Measurements from ENCODE around the gene ARHGEF3.
"Not testable (repeated sequence)": the region's sequence is repeated elsewhere in the genome, so short reads cannot be mapped to it uniquely, and the experiment has no call there.

The ARHGEF3 gene

GRCh38 chr3:56780936-56781335 lies 20.8 kb downstream of the ARHGEF3 start:
- no peak for DNase-seq
- in situ Hi-C loops (cut with HindIII; ENCODE audit: low pct_ligation_motif_present, low pct_unique_long_range_greater_than_20kb, low sequenced_read_pairs): no loop called here

DNA sequence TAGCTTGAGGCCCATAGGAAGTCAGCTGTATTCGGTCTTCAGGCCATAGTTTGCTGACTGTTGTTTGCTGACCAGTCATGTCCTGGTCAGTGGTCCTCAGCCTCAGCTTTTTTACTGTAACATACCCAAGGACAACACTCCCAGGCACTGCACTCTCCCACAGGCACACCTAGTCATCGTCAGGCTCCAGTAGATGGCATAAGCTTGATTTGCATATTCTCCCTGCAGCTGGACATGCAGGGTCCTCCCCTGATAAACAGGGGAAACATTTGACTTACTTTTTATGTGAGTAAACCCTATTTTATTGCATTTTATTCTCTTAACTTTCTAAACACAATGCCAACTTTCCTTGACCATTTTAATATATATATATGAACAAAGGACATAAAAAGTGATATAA lies 22.9 kb downstream of the ARHGEF3 start:
- DNase-seq: no peak
- in situ Hi-C loops (cut with HindIII; ENCODE audit: low pct_ligation_motif_present, low pct_unique_long_range_greater_than_20kb, low sequenced_read_pairs): no loop called here

- in situ Hi-C loops (cut with HindIII; ENCODE audit: low pct_ligation_motif_present, low pct_unique_long_range_greater_than_20kb, low sequenced_read_pairs): no loop called here
- no peak for DNase-seq
Observed at GRCh38 chr3:56776556-56776950, 25.2 kb downstream of the ARHGEF3 start.

DNA sequence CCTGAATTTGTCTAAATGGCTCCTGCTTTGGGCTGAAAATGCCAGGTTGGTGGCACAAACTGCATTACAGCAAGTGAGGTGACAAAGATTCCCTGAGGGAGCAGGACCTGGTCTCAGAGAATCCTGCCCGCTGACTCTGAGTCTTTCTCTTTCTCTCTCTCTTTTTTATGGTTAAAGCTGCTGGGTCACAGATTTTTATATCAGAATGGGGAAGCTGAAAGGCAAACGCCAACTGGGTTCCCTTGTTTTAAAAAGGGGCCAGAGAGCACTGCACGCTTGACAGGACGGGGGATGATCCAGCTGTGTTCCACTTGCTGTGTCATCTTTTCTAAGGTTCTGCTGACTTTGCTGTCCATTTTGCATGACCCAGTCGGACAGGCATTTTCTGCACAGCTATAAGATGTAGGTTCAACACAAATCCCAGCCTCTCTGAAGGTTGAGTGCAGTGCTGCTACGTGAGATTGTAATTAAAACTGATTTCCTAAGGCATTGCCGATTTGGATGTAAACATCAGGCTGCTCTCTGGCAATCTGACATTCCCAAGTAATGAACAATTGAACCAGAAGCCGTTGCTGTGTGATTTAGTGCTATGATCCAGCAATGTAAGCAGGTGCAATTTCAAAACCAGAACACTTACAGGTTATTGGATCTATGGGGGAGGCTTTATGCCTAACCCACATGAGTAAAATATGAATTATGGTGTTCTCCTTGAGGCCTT lies 25.8 kb downstream of the ARHGEF3 start:
- in situ Hi-C loops (cut with HindIII; ENCODE audit: low pct_ligation_motif_present, low pct_unique_long_range_greater_than_20kb, low sequenced_read_pairs): no loop called here
- DNase-seq: no peak

DNA sequence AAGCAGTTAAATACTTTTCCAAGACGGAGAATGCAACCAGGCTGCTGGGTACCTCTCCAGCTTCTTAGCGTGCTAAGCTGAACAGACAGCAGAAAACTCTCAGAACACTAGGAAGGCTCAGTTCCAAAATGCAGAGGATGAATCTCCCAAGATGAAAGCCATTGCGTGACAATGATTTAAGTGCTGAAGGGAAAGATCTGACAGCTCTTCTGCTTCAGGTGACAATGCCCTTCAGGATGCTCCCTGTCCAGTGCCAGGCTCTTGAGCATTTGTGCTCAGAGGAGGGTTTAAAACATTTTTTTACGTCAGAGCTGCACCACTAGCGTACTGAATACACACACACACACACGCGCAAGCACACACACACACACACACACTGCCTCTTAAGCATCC lies 26.3 kb downstream of the ARHGEF3 start:
- in situ Hi-C loops (cut with HindIII; ENCODE audit: low pct_ligation_motif_present, low pct_unique_long_range_greater_than_20kb, low sequenced_read_pairs): no loop called here
- DNase-seq: no peak

DNA sequence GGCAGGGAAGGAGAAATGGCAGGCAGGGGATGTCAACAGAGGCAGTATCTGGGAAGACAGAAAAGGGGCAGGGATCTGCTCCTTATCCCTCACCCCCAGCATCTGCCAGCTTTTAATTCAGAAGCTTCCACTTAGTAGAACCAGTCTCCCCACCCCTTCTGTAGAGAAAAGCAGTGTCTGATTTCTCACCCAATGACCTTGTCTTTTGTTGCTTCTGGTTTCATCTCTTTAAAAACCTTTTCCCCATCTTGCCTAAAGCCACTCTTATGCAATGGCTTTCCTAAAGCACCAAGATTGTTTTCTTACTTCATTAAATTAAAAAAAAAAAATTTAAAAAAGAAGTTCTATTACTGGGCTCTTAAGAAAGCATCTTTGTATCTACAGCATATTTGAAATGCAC lies 27.8 kb downstream of the ARHGEF3 start:
- DNase-seq: no peak
- in situ Hi-C loops (cut with HindIII; ENCODE audit: low pct_ligation_motif_present, low pct_unique_long_range_greater_than_20kb, low sequenced_read_pairs): no loop called here

DNA sequence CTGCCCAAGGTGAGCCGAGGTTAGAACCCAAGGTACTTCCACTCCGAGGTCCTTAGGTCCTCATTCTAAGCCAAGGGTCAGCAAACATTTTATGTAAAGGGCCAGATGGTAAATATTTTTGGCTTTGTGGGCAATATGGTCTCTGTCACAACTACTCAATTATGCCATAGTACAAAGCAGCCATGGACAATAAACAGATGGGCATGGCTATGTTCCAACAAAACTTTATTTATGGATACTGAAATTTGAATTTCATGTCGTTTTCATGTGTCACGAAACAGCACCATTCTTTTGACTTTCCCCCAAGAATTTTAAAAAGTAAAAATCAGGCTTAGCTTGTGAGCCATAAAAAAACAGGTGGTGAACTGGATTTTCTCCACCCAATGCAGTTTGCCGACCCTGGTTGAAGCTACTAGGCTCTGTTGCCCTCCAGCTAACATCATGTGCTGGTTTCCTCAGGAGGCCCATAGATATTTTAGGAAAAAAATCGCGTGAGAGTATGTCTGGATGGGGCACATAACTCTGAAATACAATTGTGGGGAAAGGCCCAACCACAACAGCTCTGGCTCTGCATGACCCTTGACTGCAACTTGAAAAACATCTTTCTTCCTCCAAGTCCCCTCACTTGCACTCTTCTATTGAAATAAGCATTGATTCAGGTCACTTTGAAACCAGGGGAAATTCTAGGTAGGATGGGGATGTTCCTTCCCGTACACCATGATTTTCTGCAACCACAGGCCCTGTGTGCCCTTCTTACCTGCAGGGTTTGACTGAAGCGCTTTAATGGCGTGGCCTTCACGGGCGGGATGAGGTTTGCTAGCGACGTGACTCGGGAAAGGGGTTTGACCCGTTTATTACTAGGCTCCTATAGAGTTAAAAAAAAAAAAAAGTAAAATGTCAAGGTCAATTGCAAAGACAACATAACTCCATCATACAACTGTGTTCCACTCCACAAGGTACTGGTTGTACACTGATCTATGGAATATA lies 28.5 kb downstream of the ARHGEF3 start:
- no peak for DNase-seq
- in situ Hi-C loops (cut with HindIII; ENCODE audit: low pct_ligation_motif_present, low pct_unique_long_range_greater_than_20kb, low sequenced_read_pairs): no loop called here

DNA sequence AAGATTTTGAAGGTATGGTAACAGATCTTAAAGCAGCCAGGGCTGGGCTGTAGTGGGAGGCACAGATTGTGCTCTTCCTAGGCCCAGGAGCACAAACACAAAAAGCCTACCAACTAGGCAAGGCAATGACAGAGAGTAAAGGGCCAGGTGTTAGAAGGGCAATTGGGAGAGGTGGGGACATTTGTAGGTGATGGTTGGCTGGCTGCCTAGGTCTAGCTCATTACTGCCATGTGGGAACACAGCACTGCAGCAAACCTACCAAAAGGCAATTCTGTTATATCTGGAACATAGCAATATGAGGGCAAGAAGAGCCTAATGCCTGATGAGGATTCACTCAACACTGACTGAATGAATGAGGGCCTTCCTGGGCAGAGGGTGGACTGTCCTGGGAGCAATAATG lies 30.4 kb downstream of the ARHGEF3 start:
- in situ Hi-C loops (cut with HindIII; ENCODE audit: low pct_ligation_motif_present, low pct_unique_long_range_greater_than_20kb, low sequenced_read_pairs): no loop called here
- DNase-seq: no peak

DNA sequence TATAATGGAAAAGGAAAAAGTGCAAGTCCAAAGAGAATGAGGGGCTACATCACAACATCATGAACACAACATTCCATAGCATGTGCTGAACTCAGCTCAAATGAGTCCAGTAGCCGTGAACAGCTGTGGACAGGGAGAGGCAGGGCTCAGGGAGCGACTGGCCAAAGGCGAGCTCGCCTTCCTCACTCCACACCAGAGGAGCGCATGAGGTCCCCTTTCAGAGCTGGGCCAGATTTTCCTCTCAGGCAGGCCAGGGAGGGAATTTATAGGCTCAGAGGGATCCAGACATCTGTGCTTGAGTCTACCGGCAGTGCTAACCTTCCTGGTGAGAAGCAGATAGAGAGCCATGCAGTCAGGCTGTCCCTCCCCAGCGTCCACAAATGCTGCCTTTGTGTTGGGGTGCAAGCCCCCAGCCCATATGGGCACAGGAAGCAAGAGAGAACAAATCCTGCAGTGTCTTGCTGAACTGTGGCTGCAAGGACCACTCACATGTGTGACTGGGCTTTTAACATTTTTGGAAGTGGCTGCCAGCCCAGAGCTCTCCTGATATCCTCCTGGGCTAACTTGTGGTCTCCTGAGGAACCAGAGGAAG lies 32.5 kb downstream of the ARHGEF3 start:
- in situ Hi-C loops (cut with HindIII; ENCODE audit: low pct_ligation_motif_present, low pct_unique_long_range_greater_than_20kb, low sequenced_read_pairs): no loop called here

DNA sequence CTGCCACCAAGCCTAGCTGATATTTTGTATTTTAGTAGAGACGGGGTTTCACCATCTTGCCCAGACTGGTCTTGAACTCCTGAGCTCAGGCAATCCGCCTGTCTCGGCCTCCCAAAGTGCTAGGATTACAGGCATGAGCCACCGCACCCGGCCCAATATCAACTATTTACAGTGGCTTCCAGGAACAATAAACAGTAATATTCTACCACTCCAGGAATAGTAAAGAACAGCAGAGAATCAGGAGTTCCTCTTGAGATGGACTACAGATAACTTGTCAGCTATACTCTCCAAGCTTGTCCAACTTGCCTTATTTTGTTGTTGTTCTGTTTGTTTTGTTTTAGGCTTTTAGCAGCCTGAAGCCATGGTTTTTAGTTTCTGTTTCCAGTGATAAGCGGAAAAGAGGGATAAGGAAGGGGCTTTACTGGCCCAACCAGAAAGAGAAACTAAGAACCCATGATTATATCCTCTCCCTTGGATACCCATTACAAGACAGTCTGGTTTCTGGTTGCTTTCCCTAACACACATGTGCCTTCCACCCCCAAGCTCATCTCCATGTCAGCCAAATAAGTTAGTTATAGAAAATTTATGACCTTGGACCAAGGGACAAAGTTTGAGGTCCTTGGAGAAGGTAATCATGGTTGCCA lies 36.7 kb downstream of the ARHGEF3 start:
- in situ Hi-C loops (cut with HindIII; ENCODE audit: low pct_ligation_motif_present, low pct_unique_long_range_greater_than_20kb, low sequenced_read_pairs): no loop called here
- no peak for DNase-seq

More for the DNA sequence above, 32.5 kb downstream of the ARHGEF3 start:
- no peak for DNase-seq

DNA sequence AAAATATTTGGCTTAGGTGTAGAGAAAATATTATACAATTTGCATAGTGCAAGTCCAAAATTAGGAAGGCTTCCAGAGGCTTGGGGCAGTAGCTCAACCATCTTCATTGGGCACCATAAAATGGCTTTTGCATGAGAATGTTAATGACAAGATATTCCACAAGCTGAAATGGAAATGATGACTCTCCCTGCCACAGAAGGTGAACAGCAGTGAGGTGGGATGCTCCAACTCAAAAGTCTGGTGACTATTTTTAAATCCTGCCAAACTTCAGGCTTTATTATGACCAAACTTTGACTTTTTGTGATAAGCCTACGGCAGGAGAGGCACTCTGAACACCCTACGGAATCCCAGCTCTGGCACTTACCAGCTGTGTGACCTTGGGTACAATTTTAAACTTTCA lies 37.6 kb downstream of the ARHGEF3 start:
- in situ Hi-C loops (cut with HindIII; ENCODE audit: low pct_ligation_motif_present, low pct_unique_long_range_greater_than_20kb, low sequenced_read_pairs): no loop called here

GRCh38 chr3:56763233-56763632 lies 38.5 kb downstream of the ARHGEF3 start:
- in situ Hi-C loops (cut with HindIII; ENCODE audit: low pct_ligation_motif_present, low pct_unique_long_range_greater_than_20kb, low sequenced_read_pairs): no loop called here
- no peak for DNase-seq

More for the DNA sequence above, 37.6 kb downstream of the ARHGEF3 start:
- no peak for DNase-seq

DNA sequence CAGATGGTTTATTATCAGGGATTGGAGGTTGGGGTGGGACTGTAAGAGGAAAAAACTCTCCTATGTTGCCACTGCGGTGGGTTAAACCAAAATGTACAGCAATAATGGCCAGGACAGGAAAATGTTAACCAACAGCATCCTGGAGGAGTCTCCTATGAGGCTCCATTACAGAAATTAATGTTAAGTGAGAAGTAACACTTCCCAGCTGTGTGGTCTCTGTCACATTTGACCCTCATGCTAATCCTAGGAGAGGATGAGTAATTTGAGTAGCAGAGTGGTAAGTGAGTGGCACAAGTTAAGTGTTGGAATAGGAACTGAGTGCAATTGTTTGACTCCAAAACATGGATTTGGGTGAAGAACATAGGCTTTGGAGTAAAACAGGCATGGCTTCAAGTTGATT lies 39.0 kb downstream of the ARHGEF3 start:
- in situ Hi-C loops (cut with HindIII; ENCODE audit: low pct_ligation_motif_present, low pct_unique_long_range_greater_than_20kb, low sequenced_read_pairs): no loop called here
- no peak for DNase-seq

- no peak for DNase-seq
- in situ Hi-C loops (cut with HindIII; ENCODE audit: low pct_ligation_motif_present, low pct_unique_long_range_greater_than_20kb, low sequenced_read_pairs): no loop called here
Observed at GRCh38 chr3:56761887-56762651, 39.7 kb downstream of the ARHGEF3 start.

DNA sequence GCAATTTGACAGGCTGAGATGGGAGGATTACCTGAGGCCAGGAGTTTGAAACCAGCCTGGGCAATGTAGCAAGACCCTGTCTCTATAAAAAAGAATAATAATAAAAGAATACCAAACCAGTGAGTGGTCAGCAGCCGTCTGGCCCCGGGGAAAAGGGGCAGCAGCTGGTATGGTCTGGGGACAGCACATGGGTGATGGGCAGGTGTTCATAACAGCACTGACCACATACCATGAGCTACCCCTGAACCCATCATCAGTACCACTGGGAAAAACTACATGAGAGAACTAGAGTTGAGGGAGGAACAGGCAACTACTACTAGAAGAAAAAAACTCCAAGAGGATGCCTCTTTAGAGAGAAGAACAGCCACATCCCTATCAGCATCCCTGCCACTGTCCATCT lies 40.7 kb downstream of the ARHGEF3 start:
- DNase-seq: no peak
- in situ Hi-C loops (cut with HindIII; ENCODE audit: low pct_ligation_motif_present, low pct_unique_long_range_greater_than_20kb, low sequenced_read_pairs): no loop called here

GRCh38 chr3:56759532-56759931 lies 42.2 kb downstream of the ARHGEF3 start:
- in situ Hi-C loops (cut with HindIII; ENCODE audit: low pct_ligation_motif_present, low pct_unique_long_range_greater_than_20kb, low sequenced_read_pairs): no loop called here
- no peak for DNase-seq

DNA sequence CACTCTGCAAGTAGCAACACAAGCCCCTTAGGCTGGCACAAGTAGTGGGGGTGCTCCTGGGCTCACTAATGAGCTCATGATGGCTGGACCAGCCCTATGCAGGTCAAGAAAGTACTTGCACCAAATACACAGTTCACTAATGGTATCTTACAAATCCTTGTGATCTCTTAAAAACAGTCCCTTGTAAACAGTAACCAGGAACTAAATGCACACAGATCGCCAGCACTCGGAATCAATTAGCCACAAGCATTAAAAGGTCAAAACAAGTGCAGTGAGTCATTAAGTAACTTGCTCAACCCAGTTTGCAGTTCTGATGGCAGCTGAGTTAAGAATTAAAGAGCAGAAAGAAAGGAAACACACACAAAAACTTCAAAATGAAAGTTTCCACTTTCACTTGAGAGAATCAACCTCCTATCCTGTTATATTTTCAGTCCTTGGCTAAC lies 43.2 kb downstream of the ARHGEF3 start:
- in situ Hi-C loops (cut with HindIII; ENCODE audit: low pct_ligation_motif_present, low pct_unique_long_range_greater_than_20kb, low sequenced_read_pairs): no loop called here

DNA sequence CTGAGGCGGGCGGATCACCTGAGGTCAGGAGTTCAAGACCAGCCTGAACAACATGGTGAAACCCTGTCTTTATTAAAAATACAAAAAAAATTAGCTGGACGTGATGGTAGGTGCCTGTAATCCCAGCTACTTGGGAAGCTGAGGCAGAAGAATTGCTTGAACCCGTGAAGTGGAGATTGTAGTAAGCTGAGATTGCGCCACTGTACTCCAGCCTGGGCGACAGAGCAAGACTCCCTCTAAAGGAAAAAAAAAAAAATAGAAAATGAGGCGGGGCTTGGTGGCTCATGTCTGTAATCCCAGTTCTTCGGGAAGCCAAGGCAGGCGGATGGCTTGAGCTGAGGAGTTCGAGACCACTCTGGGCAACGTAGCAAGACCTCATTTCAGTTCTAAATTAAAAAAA lies 43.7 kb downstream of the ARHGEF3 start:
- DNase-seq; in situ Hi-C loops (cut with HindIII; ENCODE audit: low pct_ligation_motif_present, low pct_unique_long_range_greater_than_20kb, low sequenced_read_pairs): not testable (repeated sequence)

More for the DNA sequence above, 43.2 kb downstream of the ARHGEF3 start:
- DNase-seq: peak; percentile 24

All from ACHN (cell line).